Measurements from ENCODE around the gene MBNL2.

DNA sequence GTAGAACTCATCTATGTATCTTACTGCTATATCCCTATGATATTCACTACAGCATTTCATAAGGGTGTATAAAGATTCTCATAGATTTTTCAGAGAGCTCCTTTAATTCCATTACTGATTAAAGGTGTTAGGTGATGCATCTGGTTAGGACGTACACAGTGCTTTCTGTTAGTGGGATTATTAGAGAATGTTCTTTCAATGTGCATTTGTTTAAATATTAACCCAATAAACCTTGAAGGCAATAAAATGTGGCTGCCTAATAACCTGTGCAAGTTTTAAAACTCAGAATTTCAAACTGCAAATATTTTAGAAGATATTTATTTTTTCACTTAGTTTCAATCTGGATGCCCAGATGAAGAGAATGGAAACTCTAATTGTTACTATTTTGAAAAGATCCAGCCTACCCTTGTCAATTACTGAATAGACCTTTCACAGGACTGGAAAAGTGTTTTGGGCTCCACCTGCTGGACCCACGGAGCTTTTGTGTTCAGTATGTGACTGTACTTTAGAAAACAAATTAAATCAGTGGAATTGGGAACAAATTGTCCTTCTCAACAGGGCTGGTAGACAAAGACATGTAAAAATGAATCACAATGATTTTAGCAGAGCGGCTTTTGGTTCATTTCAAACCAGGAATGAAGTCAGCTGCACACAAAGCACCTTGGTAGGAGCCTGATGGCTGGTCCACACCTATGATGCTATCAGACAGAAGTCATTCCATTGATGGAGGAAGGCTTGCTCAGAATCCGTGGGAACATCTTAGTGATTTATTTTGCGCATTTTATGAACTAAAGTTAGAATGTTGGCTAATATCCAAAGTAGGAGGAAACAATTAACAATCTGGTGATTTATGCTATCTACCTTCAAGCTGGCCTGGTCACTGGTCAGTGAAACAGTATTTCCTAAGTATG is 122.4 kb downstream of the MBNL2 start:
- TF ChIP-seq POLR2AphosphoS5 (IDR thresholded peaks at IDR 0.05; ENCODE audit: low read depth) (no peak), GABPA (IDR thresholded peaks at IDR 0.05; ENCODE audit: low read depth) (no peak), SPI1 (IDR thresholded peaks at IDR 0.05; ENCODE audit: borderline replicate concordance, low read depth) (no peak)
- TF ChIP-seq, protein P1, sequence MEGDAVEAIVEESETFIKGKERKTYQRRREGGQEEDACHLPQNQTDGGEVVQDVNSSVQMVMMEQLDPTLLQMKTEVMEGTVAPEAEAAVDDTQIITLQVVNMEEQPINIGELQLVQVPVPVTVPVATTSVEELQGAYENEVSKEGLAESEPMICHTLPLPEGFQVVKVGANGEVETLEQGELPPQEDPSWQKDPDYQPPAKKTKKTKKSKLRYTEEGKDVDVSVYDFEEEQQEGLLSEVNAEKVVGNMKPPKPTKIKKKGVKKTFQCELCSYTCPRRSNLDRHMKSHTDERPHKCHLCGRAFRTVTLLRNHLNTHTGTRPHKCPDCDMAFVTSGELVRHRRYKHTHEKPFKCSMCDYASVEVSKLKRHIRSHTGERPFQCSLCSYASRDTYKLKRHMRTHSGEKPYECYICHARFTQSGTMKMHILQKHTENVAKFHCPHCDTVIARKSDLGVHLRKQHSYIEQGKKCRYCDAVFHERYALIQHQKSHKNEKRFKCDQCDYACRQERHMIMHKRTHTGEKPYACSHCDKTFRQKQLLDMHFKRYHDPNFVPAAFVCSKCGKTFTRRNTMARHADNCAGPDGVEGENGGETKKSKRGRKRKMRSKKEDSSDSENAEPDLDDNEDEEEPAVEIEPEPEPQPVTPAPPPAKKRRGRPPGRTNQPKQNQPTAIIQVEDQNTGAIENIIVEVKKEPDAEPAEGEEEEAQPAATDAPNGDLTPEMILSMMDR (IDR thresholded peaks at IDR 0.05; ENCODE audit: insufficient read depth, low read length) = no peak
- TF ChIP-seq, protein P2, sequence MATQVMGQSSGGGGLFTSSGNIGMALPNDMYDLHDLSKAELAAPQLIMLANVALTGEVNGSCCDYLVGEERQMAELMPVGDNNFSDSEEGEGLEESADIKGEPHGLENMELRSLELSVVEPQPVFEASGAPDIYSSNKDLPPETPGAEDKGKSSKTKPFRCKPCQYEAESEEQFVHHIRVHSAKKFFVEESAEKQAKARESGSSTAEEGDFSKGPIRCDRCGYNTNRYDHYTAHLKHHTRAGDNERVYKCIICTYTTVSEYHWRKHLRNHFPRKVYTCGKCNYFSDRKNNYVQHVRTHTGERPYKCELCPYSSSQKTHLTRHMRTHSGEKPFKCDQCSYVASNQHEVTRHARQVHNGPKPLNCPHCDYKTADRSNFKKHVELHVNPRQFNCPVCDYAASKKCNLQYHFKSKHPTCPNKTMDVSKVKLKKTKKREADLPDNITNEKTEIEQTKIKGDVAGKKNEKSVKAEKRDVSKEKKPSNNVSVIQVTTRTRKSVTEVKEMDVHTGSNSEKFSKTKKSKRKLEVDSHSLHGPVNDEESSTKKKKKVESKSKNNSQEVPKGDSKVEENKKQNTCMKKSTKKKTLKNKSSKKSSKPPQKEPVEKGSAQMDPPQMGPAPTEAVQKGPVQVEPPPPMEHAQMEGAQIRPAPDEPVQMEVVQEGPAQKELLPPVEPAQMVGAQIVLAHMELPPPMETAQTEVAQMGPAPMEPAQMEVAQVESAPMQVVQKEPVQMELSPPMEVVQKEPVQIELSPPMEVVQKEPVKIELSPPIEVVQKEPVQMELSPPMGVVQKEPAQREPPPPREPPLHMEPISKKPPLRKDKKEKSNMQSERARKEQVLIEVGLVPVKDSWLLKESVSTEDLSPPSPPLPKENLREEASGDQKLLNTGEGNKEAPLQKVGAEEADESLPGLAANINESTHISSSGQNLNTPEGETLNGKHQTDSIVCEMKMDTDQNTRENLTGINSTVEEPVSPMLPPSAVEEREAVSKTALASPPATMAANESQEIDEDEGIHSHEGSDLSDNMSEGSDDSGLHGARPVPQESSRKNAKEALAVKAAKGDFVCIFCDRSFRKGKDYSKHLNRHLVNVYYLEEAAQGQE (IDR thresholded peaks at IDR 0.05; ENCODE audit: insufficient replicate concordance, low read depth) = no peak

Data from HL-60 (cell line).